DND-41 (cell line): ENCODE results near the gene MAB21L1.

Experiments used
- EZH2 ChIP-seq: IDR thresholded peaks from 3 replicates; pipeline ENCODE4 v1.6.1; 2012; ENCODE audit warnings: borderline replicate concordance, low read depth, mild to moderate bottlenecking, moderate library complexity, low read length, inconsistent platforms; ENCODE audit not compliant: severe bottlenecking
- TF ChIP-seq, protein P1 (sequence below): IDR thresholded peaks from 2 replicates; pipeline ENCODE4 v1.5.1; 2012; ENCODE audit warnings: borderline replicate concordance, low read length, moderate library complexity, mild to moderate bottlenecking; ENCODE audit not compliant: poor library complexity, severe bottlenecking; ENCODE audit errors: extremely low read depth

DNA sequence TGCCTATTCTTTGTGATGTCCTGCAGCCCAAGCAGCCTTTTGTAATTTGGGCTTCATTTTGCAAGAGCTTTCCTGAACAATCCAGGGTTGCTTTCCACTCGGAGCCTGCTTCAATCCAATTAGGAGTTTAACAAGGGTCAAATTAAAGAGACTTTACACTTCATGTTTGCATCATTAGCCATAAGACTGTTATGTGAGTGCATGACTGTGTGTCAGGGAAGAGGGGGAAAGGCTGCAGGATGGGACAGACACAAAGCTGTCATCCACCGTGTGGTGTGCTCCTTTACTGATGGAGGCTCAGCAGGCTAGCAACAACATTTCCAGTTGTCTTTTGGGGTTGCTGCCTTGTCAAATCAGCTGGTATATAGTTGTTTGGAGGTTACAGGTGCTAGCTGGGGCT lies 23.7 kb upstream of the MAB21L1 start:
- TF ChIP-seq, protein P1, sequence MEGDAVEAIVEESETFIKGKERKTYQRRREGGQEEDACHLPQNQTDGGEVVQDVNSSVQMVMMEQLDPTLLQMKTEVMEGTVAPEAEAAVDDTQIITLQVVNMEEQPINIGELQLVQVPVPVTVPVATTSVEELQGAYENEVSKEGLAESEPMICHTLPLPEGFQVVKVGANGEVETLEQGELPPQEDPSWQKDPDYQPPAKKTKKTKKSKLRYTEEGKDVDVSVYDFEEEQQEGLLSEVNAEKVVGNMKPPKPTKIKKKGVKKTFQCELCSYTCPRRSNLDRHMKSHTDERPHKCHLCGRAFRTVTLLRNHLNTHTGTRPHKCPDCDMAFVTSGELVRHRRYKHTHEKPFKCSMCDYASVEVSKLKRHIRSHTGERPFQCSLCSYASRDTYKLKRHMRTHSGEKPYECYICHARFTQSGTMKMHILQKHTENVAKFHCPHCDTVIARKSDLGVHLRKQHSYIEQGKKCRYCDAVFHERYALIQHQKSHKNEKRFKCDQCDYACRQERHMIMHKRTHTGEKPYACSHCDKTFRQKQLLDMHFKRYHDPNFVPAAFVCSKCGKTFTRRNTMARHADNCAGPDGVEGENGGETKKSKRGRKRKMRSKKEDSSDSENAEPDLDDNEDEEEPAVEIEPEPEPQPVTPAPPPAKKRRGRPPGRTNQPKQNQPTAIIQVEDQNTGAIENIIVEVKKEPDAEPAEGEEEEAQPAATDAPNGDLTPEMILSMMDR, result no peak
- no peak for TF ChIP-seq EZH2
